K562 (cell line): ENCODE data around the gene TRIM14. TPM values are rescaled to one million over a fixed set of nuclear protein-coding genes. Genes with fewer than 3 reads are reported as not detected.

Experiments used
- ATAC-seq: fragments of 200-7000 bp; cut with Tn5 transposase; 3 replicates; pipeline ENCODE4 v1.9.1; 2020; ENCODE audit warnings: moderate library complexity
- BruUV-seq: library from RNA; stranded (reverse); fragments of 400-500 nt; replicated peaks from 2 replicates; lab custom pipeline; 2021; lab: Mats Ljungman, UMichigan
- CTCF ChIA-PET: fragments of 300-600 bp; formaldehyde crosslinking; extraction: SDS; loops from one replicate; lab custom pipeline; 2021; ENCODE audit warnings: low intra/inter-chr PET ratio; lab: Yijun Ruan, JAX
- POLR2A ChIA-PET: fragments of 300-600, 350-650 bp; sonication (Branson Sonifier 250); formaldehyde crosslinking; extraction: SDS; loops from one replicate; lab custom pipeline; 2021; ENCODE audit warnings: antibody characterized with exemption, inconsistent platforms; lab: Yijun Ruan, JAX
- DNase-seq, 4 experiments: peaks; one replicate each; pipeline versions ENCODE4 v3.0.0 to v3.0.0-alpha.2; 2011 to 2018; ENCODE audit warnings: low spot score in 3 of 4, mixed read lengths in 3 of 4; ENCODE audit errors: extremely low read depth in 1 of 4
- FAIRE-seq: peaks from 2 replicates; lab custom pipeline; 2011; peaks lifted over from hg19 to GRCh38; lab: Jason Lieb, UNC
- H2AFZ ChIP-seq: 2 replicates; pipeline ENCODE4 v1.6.0; 2011; ENCODE audit warnings: low read depth, low read length, control low read depth, inconsistent platforms
- H3K27ac ChIP-seq: fragments of 200-600 bp; 3 replicates; pipeline ENCODE4 v1.8.0; 2011; ENCODE audit warnings: low read depth, mild to moderate bottlenecking, control low read depth, inconsistent platforms, low read length, moderate library complexity, mixed read lengths; ENCODE audit errors: extremely low read depth
- H3K27me3 ChIP-seq, 2 experiments: fragments of 300-600 bp in 1 of 2; 2 replicates in 1 of 2; 3 replicates in 1 of 2; pipeline versions ENCODE4 v1.6.0 to v1.8.0; 2011; ENCODE audit warnings: inconsistent platforms in 2 of 2, low read length in 2 of 2, mild to moderate bottlenecking in 1 of 2, mixed read lengths in 1 of 2, moderate library complexity in 1 of 2; ENCODE audit not compliant: control insufficient read depth in 2 of 2, insufficient read depth in 2 of 2
- H3K36me3 ChIP-seq: fragments of 300-600 bp; 3 replicates; pipeline ENCODE4 v1.8.0; 2011; ENCODE audit warnings: mild to moderate bottlenecking, low read length, inconsistent platforms; ENCODE audit not compliant: control insufficient read depth, insufficient read depth
- H3K4me1 ChIP-seq, 2 experiments: fragments of 200-600 bp in 1 of 2; replicated peaks in 1 of 2; 2 replicates in 1 of 2; 3 replicates in 1 of 2; pipeline versions ENCODE4 v1.5.1 to v1.8.0; 2011; ENCODE audit warnings: inconsistent platforms in 2 of 2, low read length in 2 of 2, mild to moderate bottlenecking in 1 of 2, mixed read lengths in 1 of 2, moderate library complexity in 1 of 2; ENCODE audit not compliant: control insufficient read depth in 2 of 2, insufficient read depth in 2 of 2
- H3K4me2 ChIP-seq: 2 replicates; pipeline ENCODE4 v1.6.1; 2011; ENCODE audit warnings: low read length, control low read depth, inconsistent platforms, mixed read lengths; ENCODE audit not compliant: insufficient read depth
- H3K4me3 ChIP-seq: fragments of 200-600 bp; sonication (generic), shearing (Covaris generic); 2 replicates; pipeline ENCODE4 v1.5.1; 2016; ENCODE audit warnings: control low read depth, inconsistent platforms
- H3K79me2 ChIP-seq: fragments of 200-600 bp; 3 replicates; pipeline ENCODE4 v1.8.0; 2011; ENCODE audit warnings: low read length, inconsistent platforms; ENCODE audit not compliant: control insufficient read depth, insufficient read depth
- H3K9ac ChIP-seq, 2 experiments: 2 replicates each; pipeline versions ENCODE4 v1.6.0 to v1.6.1; 2011; ENCODE audit warnings: low read depth in 2 of 2, low read length in 2 of 2, control low read depth in 1 of 2, inconsistent platforms in 1 of 2, mild to moderate bottlenecking in 1 of 2, mixed read lengths in 1 of 2; ENCODE audit not compliant: insufficient read depth in 1 of 2
- H3K9me1 ChIP-seq: one replicate; pipeline ENCODE4 v1.6.0; 2011; ENCODE audit warnings: inconsistent platforms, mild to moderate bottlenecking, low read length, moderate library complexity; ENCODE audit not compliant: control insufficient read depth, insufficient read depth
- H3K9me3 ChIP-seq: replicated peaks from 2 replicates; pipeline ENCODE4 v1.5.1; 2011; ENCODE audit warnings: low read depth, low read length, inconsistent platforms; ENCODE audit not compliant: control insufficient read depth, insufficient read depth
- H4K20me1 ChIP-seq: replicated peaks from 2 replicates; pipeline ENCODE4 v1.6.1; 2011; ENCODE audit warnings: low read length, inconsistent platforms, mixed read lengths; ENCODE audit not compliant: control insufficient read depth, insufficient read depth
- CEBPG ChIP-seq, 3 experiments: fragments of 200-800 bp in 1 of 3; sonication (Bioruptor generic) in 1 of 3; sonication (generic) in 1 of 3; formaldehyde crosslinking in 1 of 3; IDR thresholded peaks in 2 of 3; conservative IDR thresholded peaks in 1 of 3; 2 replicates each; pipeline versions ENCODE4 v1.6.1 to v1.8.0; 2016 to 2022; ENCODE audit warnings: missing compliant biosample characterization in 2 of 3, missing genetic modification characterization in 2 of 3, mild to moderate bottlenecking in 1 of 3, missing genetic modification reagents in 1 of 3
- RBM14 ChIP-seq: fragments of 200-400 bp; formaldehyde crosslinking; IDR thresholded peaks from 2 replicates; pipeline ENCODE4 v1.6.1; 2018; ENCODE audit warnings: low read depth, mild to moderate bottlenecking, low read length, moderate library complexity, borderline replicate concordance; ENCODE audit not compliant: insufficient read depth
- ZNF551 ChIP-seq: fragments of 250-450 bp; sonication (Bioruptor Pico); IDR thresholded peaks from 2 replicates; pipeline ENCODE4 v1.5.0; 2021; ENCODE audit warnings: mild to moderate bottlenecking, moderate library complexity
- WGBS: fragments of 100-300 bp; shearing (Covaris generic); methylation state at CpG from one replicate; pipeline ENCODE4 v1.1.6; 2016; ENCODE audit warnings: low coverage, mixed read lengths; ENCODE audit not compliant: insufficient coverage; ENCODE audit errors: missing lambda C conversion rate; 5-methylcytosine and 5-hydroxymethylcytosine counted together
- in situ Hi-C: fragments of 300-500 bp; cut with MboI; formaldehyde crosslinking; loops from 4 replicates; pipeline ENCODE4 v1.15.0; 2018; ENCODE audit warnings: inconsistent platforms, mixed read lengths
- intact Hi-C: fragments of 100-400 bp; cut with micrococcal nuclease; formaldehyde crosslinking; loops from 2 replicates; pipeline ENCODE4 v1.14.2; 2022
- polyA plus RNA-seq, 8 experiments: library from polyadenylated mRNA; depleted of rRNA in 4 of 8; stranded (reverse) in 5 of 8; unstranded in 3 of 8; fragments of >200 nt; fragmentation: Nextera tagmentation in 2 of 8; fragmentation: Illumina TruSeq in 1 of 8; extraction: Ambion mirVana in 2 of 8; extraction: Trizol in 1 of 8; gene quantifications; 2 replicates each; pipeline versions ENCODE4 v1.2.1 to v1.2.3, GENCODE V29; 2011 to 2014; ENCODE audit warnings: inconsistent platforms in 1 of 8, missing spikeins in 1 of 8
- total RNA-seq, 7 experiments: library from RNA; depleted of rRNA in 6 of 7; stranded (reverse); fragments of >200 nt in 6 of 7; fragmentation: Illumina TruSeq in 2 of 7; extraction: Trizol in 2 of 7; gene quantifications; 2 replicates each; pipeline versions ENCODE4 v1.2.1 to v1.2.3, GENCODE V29; 2011 to 2021; ENCODE audit warnings: low replicate concordance in 1 of 7

Gene TRIM14
- total and polyA plus RNA-seq, 9 of the 15 experiments (the other 6 are each of a cell fraction or from before 2014, with no cell fraction given), result 7.6 to 41.0 (median 17.9) TPM

DNA sequence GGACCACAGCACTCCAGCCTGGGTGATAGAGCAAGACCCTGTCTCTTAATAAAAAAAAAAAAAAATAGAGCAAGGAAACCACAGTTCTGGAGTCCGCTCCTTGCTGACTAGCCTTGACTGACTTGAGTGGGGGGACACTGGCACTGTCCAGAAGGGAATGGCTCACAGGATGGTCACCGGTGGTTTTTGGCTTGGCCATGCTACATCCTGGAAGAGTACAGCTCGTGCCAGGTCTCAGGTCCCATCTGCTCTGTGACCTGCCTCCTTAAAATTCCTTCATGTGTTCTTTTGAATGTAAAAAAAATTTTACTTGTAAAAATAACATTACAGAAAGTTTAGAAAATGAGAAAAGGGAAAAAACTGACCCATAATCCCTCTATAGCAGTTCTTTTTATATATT is 56.9 kb downstream of the TRIM14 start:
- Histone ChIP-seq H3K27ac (no peak overlapping the region), H3K79me2 (peaks cover 70% of the 10 kb centered on the region), H3K9me1 (no peaks in the 10 kb centered on the region), H3K4me2 (no peak overlapping the region), H3K4me1 (peaks cover 12 to 16% of the 10 kb centered on the region in 2 experiments; a peak in 3 of 5 replicates), H2AFZ (no peak overlapping the region), H4K20me1 (no peaks in the 10 kb centered on the region), H3K9me3 (no peaks in the 10 kb centered on the region), H3K36me3 (peaks cover 74% of the 10 kb centered on the region), H3K27me3 (no peaks in the 10 kb centered on the region), H3K9ac (peak overlapping the region in 1 of 2 experiments; percentile 75; a peak in 1 of 4 replicates), H3K4me3 (no peak overlapping the region)
- no peak for TF ChIP-seq ZNF551 (CRISPR knock-in tag)
- TF ChIP-seq RBM14, result no peak
- TF ChIP-seq CEBPG (CRISPR knock-in tag; IDR thresholded peaks at IDR 0.05), result no peak
- no peak for TF ChIP-seq CEBPG (tag; conservative IDR thresholded peaks at IDR 0.05 in 1 of 2, IDR thresholded peaks at IDR 0.05 in 1 of 2)
- ATAC-seq, result no peak
- BruUV-seq, result no TSS peak
- FAIRE-seq, result no peak
- CTCF ChIA-PET, result no interaction called here
- POLR2A ChIA-PET, result no interaction called here
- intact Hi-C loops, result no loop called here
- DNase-seq, result peak in 1 of 4 experiments; percentile 3
- in situ Hi-C loops, result no loop called here
- 95% methylated on average over 3 of the region's 3 CpGs for WGBS
